ENCODE measurements around the gene RIF1. TPM values are rescaled to one million over a fixed set of nuclear protein-coding genes. Genes with fewer than 3 reads are reported as not detected.

Gene RIF1
- total RNA-seq, 1 experiment from 2014 or later = 50.9 TPM

DNA sequence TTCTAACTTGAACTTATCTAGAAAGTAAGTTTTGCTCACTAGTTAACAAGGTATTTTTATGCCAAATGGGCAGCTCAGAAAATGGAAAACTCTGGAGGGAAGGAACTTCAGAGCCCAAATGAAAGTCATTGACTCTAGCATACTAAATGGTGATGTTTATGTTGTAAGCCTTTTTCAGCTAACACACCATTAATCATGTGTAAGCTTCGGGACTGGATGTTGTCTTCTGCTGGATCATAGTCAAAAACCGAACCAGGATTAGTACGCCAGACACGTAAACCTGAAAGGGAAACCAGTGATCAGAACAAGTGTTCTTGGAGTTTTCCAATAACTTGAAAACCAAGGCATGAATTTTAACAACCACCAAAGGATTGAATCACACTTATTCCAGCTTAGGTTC, 81.8 kb downstream of the RIF1 start:
- DNase-seq (ENCODE audit: extremely low read depth, low read depth) = no peak

DNA sequence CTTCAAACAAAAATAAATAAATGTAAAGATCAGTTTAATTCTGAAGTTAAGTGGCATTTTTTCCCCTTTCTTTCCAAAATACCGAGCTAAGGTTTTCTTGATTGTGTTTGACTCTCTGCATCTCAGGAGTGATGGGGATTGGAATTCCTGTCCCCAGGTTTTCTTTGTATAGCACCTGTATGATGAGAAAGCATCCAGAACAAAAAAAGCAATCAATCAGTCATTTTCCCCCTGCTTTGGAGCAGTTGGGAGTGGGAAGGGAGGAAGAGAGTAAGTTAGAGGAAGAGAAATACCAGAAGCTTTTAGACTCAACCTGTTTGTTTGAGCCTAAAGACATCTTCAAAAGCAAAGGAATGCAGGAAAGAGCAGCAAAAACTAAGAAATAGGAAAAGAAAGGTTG, 88.5 kb downstream of the RIF1 start:
- DNase-seq (ENCODE audit: extremely low read depth, low read depth) = no peak

DNA sequence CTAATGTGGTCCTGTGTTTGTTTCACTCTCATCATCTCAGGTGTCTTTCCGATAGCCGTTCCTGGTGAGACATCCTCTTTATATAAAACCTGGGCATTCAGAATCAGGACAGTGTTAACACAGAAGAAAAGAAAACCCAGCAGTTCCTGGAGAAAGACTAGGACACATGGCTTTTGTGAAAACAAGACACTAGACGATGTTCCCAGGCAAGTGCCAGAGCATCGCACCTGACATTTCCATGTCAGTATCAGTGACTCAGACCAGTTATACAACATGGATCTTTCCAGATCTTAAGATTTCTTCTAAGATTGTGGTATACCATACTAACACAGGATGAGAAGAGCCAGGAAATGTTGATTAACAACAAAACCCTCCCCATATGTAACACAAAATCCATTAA, 96.5 kb downstream of the RIF1 start:
- DNase-seq (ENCODE audit: extremely low read depth, low read depth) = no peak

DNA sequence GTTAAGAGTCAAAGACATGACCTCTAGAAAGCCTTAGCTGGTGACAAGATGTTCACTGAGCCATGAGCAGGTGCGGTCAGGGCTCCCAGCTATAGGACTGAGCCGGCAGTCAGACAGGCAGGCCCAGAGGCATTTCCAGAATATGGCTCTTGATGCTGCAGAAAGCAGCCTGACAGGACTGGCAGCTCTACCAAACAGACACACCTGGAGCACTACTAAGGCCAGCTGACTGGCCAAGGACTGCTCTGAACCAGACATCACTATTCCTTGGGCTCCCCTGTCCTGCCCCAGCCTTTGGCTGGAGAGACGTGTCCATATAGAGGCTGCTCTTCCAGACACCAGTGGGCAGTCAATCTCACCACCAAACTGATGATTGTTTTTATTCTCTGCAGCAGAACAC, 98.8 kb downstream of the RIF1 start:
- no peak for DNase-seq (ENCODE audit: extremely low read depth, low read depth)

DNA sequence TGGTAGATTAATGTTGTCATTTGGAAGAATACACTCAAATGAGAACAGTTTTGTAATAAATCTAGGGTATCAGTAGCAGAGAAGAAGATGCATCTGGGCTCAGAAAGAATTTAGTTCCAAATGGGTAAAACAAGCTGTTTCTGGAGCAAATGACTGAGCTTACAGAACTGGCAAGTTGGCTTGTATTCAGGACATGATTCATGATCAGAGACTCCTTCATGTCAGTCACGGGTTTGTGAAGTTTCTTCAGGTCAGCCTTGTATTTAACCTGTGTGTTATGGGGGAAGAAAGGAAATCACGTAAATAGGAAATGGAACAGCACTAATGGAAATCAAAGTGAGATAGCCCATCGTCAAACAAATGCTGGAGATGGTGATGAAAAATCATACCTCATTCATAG, 109.1 kb downstream of the RIF1 start:
- DNase-seq (ENCODE audit: extremely low read depth, low read depth) = no peak

DNA sequence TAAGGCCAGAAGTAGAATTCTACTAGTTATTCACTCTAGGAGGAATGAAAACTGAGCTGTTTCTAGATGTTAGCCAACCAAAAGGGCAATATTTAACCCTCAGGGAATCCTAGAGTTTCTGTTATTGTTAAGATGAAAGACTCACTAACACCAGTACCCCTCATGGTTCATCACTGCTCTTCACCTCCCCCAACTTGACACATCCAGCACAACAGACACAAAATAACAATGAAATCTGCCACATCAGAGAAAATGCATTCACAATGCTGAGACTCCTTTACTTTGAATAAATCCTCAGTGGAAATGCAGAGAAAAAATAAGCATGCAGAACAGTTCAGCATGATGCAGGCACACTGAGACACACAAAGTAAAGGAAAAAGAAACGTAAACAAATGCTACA, 111.3 kb downstream of the RIF1 start:
- DNase-seq (ENCODE audit: extremely low read depth, low read depth) = no peak

DNA sequence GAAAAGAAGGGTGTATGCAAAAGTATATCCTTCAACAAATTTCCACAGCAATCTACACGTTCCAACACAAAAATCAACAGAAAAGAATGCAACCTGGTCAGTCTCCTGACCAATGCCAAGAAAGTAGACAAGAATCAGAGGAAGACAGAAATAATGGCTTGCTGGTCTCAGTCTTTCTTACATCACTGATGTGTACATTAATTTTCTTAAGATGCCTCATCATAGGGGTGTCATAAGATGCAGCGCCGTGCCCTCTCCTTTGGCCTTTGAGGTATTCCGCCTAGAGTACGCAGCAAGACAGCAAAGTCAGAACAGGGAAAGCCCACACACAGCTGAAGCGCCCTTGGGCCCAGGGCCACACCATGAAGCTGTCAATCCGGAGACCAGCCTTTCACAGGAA, 112.9 kb downstream of the RIF1 start:
- no peak for DNase-seq (ENCODE audit: extremely low read depth, low read depth)

DNA sequence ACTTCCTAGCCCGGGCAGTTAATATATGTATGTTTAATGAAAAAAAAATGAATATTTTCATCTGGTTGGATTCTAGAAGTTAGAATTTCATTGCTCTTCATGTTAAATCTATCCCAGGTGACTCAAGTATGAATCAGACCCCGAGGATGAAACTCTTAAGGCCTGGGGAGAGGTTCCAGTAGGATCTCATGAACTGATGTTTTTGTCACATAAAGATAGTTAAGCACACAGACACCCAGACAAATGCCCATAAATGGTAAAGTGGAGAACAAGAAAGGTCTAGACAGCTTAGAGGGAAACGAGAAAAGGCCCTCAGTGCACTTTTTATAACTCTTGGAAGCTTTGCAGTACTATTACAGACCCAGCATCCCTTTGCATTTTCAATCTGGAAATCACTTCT, 114.1 kb downstream of the RIF1 start:
- DNase-seq (ENCODE audit: extremely low read depth, low read depth) = no peak

DNA sequence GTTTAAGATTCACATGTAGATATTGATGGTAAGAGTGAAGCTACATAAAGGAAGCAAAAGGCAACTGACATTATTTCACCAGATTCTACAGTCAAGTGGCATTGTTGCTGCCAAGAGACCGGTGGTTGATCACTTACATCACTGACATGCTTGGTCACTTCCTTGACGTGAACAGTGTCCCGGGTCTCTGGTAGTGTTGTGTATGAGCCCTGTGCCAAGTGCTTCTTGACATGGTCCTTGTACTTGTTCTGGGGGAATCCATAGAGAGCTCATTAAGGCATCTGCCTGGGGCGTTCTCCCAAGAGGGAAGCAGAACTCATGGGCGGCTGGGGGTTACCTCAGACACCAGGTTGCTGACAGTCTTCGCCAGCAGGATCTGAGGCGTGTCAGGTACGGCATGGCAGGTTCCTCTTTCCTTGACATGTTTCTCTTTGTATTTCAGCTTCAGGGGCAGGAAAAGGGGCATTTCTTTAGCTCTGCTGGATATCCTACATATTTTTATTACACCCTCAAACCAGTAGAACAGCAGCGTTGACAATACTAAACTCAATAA, 116.2 kb downstream of the RIF1 start:
- no peak for DNase-seq (ENCODE audit: extremely low read depth, low read depth)

DNA sequence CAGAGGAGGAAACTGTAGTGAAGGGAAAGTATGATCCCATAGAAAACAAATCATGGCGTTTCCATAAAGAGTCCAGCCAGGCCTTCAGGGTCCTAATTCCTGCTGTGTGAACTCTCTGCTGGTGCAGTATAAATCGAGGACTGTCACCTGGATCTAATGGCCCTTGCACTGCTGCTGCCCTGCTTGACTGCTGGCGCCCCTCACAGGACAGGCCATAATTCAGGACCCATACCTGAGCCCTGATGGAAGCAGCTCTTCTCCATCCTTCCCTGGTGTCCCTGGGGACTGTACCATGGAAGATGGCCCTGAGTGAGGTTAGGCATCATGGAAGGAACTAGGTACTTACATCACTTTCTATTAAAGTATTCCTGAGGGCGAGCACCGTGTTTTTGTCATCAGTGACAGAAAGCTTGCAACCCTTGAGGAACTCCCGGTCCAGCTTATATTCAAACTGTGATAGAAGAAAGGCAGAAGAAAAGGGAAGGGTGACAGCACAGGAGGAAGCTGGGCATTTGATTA, 116.9 kb downstream of the RIF1 start:
- DNase-seq (ENCODE audit: extremely low read depth, low read depth) = no peak

Small RNA genes lying within 50 kb of the gene (small RNA-seq; reads per million reads assigned to genes)
- gene MIR4773-1 = 0 reads per million in 2 experiments
- gene RN7SL124P = 0 to 0.53 reads per million in 2 experiments

Other genes starting within 250 kb of the RIF1 start
- 1.5 and 3.2 TPM in 2 replicates for gene RBM43, start 148.0 kb upstream of the RIF1 start, total RNA-seq (2014; rRNA removed; shearing (Covaris generic))
- gene NMI, start 120.2 kb upstream of the RIF1 start, total RNA-seq (2014; rRNA removed; shearing (Covaris generic)) = 6.8 and 7.5 TPM in 2 replicates
- gene TNFAIP6, start 52.3 kb upstream of the RIF1 start, total RNA-seq (2014; rRNA removed; shearing (Covaris generic)) = 0.10 TPM in 1 of 2 replicates, not detected in the other

Data from NCI-H460 (cell line).